Upper lobe of left lung (tissue), 4 donors: ENCODE results near the gene MASP1.

Source experiments
- CTCF ChIP-seq, 6 experiments: fragments of 450-650 bp in 4 of 6; fragments of 200-600 bp in 2 of 6; sonication (generic) in 2 of 6; IDR thresholded peaks; one replicate each; pipeline ENCODE4 v1.5.1; 2016 to 2019; ENCODE audit warnings: antibody characterized with exemption in 6 of 6
- EP300 ChIP-seq, 4 donors: sonication (generic); formaldehyde crosslinking; IDR thresholded peaks; one replicate each; pipeline ENCODE4 v1.5.1; 2017; ENCODE audit warnings: antibody characterized with exemption in 4 of 4, control low read depth in 2 of 4
- POLR2A ChIP-seq, 4 donors: fragments of 450-650 bp; IDR thresholded peaks; one replicate each; pipeline ENCODE4 v1.5.1; 2016 to 2017; ENCODE audit warnings: antibody characterized with exemption in 4 of 4, mild to moderate bottlenecking in 2 of 4
- POLR2AphosphoS5 ChIP-seq, 2 donors: sonication (generic); formaldehyde crosslinking; IDR thresholded peaks; one replicate each; pipeline ENCODE4 v1.5.1; 2017; ENCODE audit warnings: antibody characterized with exemption in 2 of 2

GRCh38 chr3:187196573-187197334, 94.8 kb downstream of the MASP1 start:
- TF ChIP-seq CTCF (IDR thresholded peaks at IDR 0.05) (no peak), POLR2A (IDR thresholded peaks at IDR 0.05) (no peak), POLR2AphosphoS5 (IDR thresholded peaks at IDR 0.05) (no peak), EP300 (IDR thresholded peaks at IDR 0.05) (no peak)
